SK-N-SH treated with all-trans-retinoic acid at 6 μM for 48 hours (cell line): ENCODE measurements around the gene DLL1.

ENCODE experiments used
- ATAC-seq: fragments of 200-7000 bp; cut with Tn5 transposase; 3 replicates; pipeline ENCODE4 v1.9.1; 2020; ENCODE audit warnings: mild to moderate bottlenecking, moderate library complexity
- ARNTL ChIP-seq: fragments of 450-650 bp; formaldehyde crosslinking; IDR thresholded peaks from 2 replicates; pipeline ENCODE4 v1.5.0; 2020; ENCODE audit warnings: low read depth, mild to moderate bottlenecking, moderate library complexity, borderline replicate concordance
- BACH2 ChIP-seq: fragments of 250-450 bp; sonication (Bioruptor Pico); IDR thresholded peaks from 2 replicates; pipeline ENCODE4 v1.9.0; 2021; ENCODE audit warnings: mild to moderate bottlenecking, borderline replicate concordance
- GLIS3 ChIP-seq: fragments of 250-450 bp; sonication (Bioruptor Pico); IDR thresholded peaks from 2 replicates; pipeline ENCODE4 v1.5.0; 2020; ENCODE audit warnings: mild to moderate bottlenecking, moderate library complexity
- ISL1 ChIP-seq: fragments of 250-450 bp; sonication (Bioruptor Pico); IDR thresholded peaks from 2 replicates; pipeline ENCODE4 v2.1.2; 2022; ENCODE audit warnings: mild to moderate bottlenecking, moderate library complexity
- OSR1 ChIP-seq: fragments of 250-450 bp; sonication (Bioruptor Pico); IDR thresholded peaks from 2 replicates; pipeline ENCODE4 v1.8.0; 2022; ENCODE audit warnings: moderate library complexity, mild to moderate bottlenecking, inconsistent platforms
- SNAI2 ChIP-seq: fragments of 250-450 bp; sonication (Bioruptor Pico); IDR thresholded peaks from 2 replicates; pipeline ENCODE4 v1.5.0; 2020; ENCODE audit warnings: mild to moderate bottlenecking, moderate library complexity
- TCF4 ChIP-seq: fragments of 250-450 bp; sonication (Bioruptor Pico); IDR thresholded peaks from 2 replicates; pipeline ENCODE4 v1.8.0; 2021; ENCODE audit warnings: mild to moderate bottlenecking, moderate library complexity, borderline replicate concordance
- TOX ChIP-seq: fragments of 250-450 bp; sonication (Bioruptor Pico); IDR thresholded peaks from 2 replicates; pipeline ENCODE4 v1.8.0; 2021; ENCODE audit warnings: mild to moderate bottlenecking, moderate library complexity, borderline replicate concordance
- ZC3H10 ChIP-seq: fragments of 250-450 bp; sonication (Bioruptor Pico); IDR thresholded peaks from 2 replicates; pipeline ENCODE4 v1.5.1; 2021; ENCODE audit warnings: mild to moderate bottlenecking, moderate library complexity
- ZFP30 ChIP-seq: fragments of 450-650 bp; formaldehyde crosslinking; IDR thresholded peaks from 2 replicates; pipeline ENCODE4 v1.5.0; 2022; ENCODE audit warnings: mild to moderate bottlenecking, moderate library complexity
- ZNF565 ChIP-seq: fragments of 450-650 bp; formaldehyde crosslinking; conservative IDR thresholded peaks from 2 replicates; pipeline ENCODE4 v1.5.0; 2020; ENCODE audit warnings: low read depth, mild to moderate bottlenecking, moderate library complexity
- ZNF70 ChIP-seq: fragments of 450-650 bp; formaldehyde crosslinking; IDR thresholded peaks from 2 replicates; pipeline ENCODE4 v1.5.0; 2020; ENCODE audit warnings: mild to moderate bottlenecking, moderate library complexity
- ZNF8 ChIP-seq: fragments of 450-650 bp; formaldehyde crosslinking; IDR thresholded peaks from 2 replicates; pipeline ENCODE4 v1.5.0; 2020; ENCODE audit warnings: mild to moderate bottlenecking, moderate library complexity
- TF ChIP-seq, protein P1 (sequence below): fragments of 250-450 bp; sonication (Bioruptor Pico); IDR thresholded peaks from 2 replicates; pipeline ENCODE4 v1.5.1; 2020; ENCODE audit warnings: low read depth, mild to moderate bottlenecking, moderate library complexity
- TF ChIP-seq, protein P2 (sequence below): fragments of 250-450 bp; sonication (Bioruptor Pico); IDR thresholded peaks from 2 replicates; pipeline ENCODE4 v1.8.0; 2021; ENCODE audit warnings: low read depth, mild to moderate bottlenecking, moderate library complexity, borderline replicate concordance
- TF ChIP-seq, protein P3 (sequence below): fragments of 250-450 bp; sonication (Bioruptor Pico); IDR thresholded peaks from 2 replicates; pipeline ENCODE4 v1.5.1; 2021; ENCODE audit warnings: mild to moderate bottlenecking, moderate library complexity
- TF ChIP-seq, protein P4 (sequence below): fragments of 250-450 bp; sonication (Bioruptor Pico); IDR thresholded peaks from 2 replicates; pipeline ENCODE4 v1.8.0; 2020; ENCODE audit warnings: mild to moderate bottlenecking, moderate library complexity, borderline replicate concordance
- TF ChIP-seq, protein P5 (sequence below): fragments of 250-450 bp; sonication (Bioruptor Pico); IDR thresholded peaks from 2 replicates; pipeline ENCODE4 v1.5.0; 2020; ENCODE audit warnings: mild to moderate bottlenecking, moderate library complexity

The DLL1 gene

DNA sequence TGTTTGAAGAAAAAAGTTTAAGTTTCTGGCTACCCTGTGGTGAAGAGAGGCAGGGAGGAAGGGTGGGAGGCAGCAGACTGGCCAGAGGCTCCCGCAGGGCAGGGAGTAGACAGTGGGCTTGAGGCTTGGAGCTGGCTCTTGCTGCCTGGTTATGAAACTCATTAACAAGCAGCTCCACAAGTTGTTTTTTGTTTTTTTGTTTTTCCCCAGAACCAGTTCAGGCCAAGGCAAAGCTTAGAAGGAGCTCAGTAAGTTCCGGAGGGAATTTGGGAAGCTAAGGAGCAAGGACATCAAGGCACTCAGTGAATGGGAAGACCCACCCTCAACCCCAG, 4.0 kb downstream of the DLL1 start:
- TF ChIP-seq, protein P1, sequence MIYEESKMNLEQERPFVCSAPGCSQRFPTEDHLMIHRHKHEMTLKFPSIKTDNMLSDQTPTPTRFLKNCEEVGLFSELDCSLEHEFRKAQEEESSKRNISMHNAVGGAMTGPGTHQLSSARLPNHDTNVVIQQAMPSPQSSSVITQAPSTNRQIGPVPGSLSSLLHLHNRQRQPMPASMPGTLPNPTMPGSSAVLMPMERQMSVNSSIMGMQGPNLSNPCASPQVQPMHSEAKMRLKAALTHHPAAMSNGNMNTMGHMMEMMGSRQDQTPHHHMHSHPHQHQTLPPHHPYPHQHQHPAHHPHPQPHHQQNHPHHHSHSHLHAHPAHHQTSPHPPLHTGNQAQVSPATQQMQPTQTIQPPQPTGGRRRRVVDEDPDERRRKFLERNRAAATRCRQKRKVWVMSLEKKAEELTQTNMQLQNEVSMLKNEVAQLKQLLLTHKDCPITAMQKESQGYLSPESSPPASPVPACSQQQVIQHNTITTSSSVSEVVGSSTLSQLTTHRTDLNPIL (CRISPR knock-in tag) = no peak
- TF ChIP-seq OSR1 (CRISPR knock-in tag) (no peak), ZC3H10 (CRISPR knock-in tag) (no peak), ZNF70 (CRISPR knock-in tag) (no peak)
- TF ChIP-seq, protein P2, sequence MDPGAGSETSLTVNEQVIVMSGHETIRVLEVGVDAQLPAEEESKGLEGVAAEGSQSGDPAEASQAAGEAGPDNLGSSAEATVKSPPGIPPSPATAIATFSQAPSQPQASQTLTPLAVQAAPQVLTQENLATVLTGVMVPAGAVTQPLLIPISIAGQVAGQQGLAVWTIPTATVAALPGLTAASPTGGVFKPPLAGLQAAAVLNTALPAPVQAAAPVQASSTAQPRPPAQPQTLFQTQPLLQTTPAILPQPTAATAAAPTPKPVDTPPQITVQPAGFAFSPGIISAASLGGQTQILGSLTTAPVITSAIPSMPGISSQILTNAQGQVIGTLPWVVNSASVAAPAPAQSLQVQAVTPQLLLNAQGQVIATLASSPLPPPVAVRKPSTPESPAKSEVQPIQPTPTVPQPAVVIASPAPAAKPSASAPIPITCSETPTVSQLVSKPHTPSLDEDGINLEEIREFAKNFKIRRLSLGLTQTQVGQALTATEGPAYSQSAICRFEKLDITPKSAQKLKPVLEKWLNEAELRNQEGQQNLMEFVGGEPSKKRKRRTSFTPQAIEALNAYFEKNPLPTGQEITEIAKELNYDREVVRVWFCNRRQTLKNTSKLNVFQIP (CRISPR knock-in tag) = no peak
- no peak for ATAC-seq

DNA sequence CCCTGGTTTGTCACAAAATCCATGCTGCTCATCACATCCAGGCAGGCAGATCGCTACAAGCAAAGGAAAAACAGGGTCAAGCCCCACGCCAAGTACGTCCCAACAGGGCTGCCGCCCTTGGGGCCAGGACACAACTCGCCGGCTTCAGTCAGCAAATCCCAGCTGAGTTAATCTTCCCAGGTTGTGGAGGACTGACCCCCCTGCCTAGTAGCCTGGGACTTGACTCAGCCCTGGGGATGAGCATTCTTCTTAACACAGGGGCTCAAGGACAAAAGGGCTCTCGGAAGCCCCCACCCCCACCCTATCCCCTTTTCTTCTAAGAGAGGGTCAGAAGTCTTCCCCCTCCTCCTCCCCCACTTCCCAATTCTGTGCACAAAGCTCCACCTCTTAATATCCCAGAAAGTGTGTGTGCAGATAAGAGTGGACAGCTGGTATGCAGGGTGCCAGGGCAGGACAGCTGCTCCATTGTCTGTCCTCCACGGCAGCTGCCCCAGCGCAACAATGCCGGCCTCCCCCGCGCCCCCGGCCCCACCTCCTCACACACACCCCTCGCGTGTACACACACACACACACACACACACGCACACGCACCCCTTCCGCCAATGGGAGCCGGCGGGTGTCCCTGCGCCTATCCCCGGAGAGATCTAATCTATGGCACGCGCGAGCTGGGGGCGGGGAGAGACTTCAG, 4.5 kb downstream of the DLL1 start:
- no peak; the same call in 1 of the 2 replicates for TF ChIP-seq TCF4 (CRISPR knock-in tag)
- no peak for TF ChIP-seq BACH2 (CRISPR knock-in tag)
- TF ChIP-seq ZNF70 (CRISPR knock-in tag) = no peak
- TF ChIP-seq, protein P3, sequence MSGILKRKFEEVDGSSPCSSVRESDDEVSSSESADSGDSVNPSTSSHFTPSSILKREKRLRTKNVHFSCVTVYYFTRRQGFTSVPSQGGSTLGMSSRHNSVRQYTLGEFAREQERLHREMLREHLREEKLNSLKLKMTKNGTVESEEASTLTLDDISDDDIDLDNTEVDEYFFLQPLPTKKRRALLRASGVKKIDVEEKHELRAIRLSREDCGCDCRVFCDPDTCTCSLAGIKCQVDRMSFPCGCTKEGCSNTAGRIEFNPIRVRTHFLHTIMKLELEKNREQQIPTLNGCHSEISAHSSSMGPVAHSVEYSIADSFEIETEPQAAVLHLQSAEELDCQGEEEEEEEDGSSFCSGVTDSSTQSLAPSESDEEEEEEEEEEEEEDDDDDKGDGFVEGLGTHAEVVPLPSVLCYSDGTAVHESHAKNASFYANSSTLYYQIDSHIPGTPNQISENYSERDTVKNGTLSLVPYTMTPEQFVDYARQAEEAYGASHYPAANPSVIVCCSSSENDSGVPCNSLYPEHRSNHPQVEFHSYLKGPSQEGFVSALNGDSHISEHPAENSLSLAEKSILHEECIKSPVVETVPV = no peak
- TF ChIP-seq ZNF565 (CRISPR knock-in tag) = no peak
- TF ChIP-seq, protein P4, sequence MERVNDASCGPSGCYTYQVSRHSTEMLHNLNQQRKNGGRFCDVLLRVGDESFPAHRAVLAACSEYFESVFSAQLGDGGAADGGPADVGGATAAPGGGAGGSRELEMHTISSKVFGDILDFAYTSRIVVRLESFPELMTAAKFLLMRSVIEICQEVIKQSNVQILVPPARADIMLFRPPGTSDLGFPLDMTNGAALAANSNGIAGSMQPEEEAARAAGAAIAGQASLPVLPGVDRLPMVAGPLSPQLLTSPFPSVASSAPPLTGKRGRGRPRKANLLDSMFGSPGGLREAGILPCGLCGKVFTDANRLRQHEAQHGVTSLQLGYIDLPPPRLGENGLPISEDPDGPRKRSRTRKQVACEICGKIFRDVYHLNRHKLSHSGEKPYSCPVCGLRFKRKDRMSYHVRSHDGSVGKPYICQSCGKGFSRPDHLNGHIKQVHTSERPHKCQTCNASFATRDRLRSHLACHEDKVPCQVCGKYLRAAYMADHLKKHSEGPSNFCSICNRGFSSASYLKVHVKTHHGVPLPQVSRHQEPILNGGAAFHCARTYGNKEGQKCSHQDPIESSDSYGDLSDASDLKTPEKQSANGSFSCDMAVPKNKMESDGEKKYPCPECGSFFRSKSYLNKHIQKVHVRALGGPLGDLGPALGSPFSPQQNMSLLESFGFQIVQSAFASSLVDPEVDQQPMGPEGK = no peak
- no peak for TF ChIP-seq ISL1
- TF ChIP-seq OSR1 (CRISPR knock-in tag) = no peak
- TF ChIP-seq, protein P1 (CRISPR knock-in tag) = no peak
- TF ChIP-seq ARNTL (CRISPR knock-in tag) = no peak
- TF ChIP-seq, protein P2 (CRISPR knock-in tag) = no peak
- ATAC-seq = peak; percentile 7; the same call in 1 of the 3 replicates

DNA sequence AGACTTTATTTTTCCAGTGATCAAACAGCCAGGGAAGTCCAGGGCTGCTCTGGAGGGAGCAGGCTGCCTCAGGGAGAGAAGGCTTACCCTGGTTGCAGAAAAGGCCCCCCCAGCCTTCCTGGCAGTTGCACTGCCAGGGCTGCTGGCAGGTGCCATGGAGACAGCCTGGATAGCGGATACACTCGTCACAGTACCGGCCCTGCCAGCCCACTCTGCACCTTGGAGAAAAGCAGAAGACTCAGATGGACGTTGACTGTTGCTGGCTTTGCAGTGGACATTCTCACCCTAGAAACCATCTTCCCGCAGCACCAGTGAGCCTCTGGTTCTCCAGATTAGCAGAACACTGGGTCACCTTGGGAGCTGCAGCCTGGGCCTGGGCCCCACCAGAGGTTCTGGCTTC, 5.4 kb downstream of the DLL1 start:
- TF ChIP-seq ZFP30 (CRISPR knock-in tag) (no peak), ZNF8 (no peak), SNAI2 (CRISPR knock-in tag) (no peak), GLIS3 (no peak), ISL1 (no peak), TOX (CRISPR knock-in tag) (no peak), BACH2 (CRISPR knock-in tag) (no peak), ZNF70 (CRISPR knock-in tag) (no peak)
- TF ChIP-seq, protein P2 (CRISPR knock-in tag) = no peak
- TF ChIP-seq, protein P5, sequence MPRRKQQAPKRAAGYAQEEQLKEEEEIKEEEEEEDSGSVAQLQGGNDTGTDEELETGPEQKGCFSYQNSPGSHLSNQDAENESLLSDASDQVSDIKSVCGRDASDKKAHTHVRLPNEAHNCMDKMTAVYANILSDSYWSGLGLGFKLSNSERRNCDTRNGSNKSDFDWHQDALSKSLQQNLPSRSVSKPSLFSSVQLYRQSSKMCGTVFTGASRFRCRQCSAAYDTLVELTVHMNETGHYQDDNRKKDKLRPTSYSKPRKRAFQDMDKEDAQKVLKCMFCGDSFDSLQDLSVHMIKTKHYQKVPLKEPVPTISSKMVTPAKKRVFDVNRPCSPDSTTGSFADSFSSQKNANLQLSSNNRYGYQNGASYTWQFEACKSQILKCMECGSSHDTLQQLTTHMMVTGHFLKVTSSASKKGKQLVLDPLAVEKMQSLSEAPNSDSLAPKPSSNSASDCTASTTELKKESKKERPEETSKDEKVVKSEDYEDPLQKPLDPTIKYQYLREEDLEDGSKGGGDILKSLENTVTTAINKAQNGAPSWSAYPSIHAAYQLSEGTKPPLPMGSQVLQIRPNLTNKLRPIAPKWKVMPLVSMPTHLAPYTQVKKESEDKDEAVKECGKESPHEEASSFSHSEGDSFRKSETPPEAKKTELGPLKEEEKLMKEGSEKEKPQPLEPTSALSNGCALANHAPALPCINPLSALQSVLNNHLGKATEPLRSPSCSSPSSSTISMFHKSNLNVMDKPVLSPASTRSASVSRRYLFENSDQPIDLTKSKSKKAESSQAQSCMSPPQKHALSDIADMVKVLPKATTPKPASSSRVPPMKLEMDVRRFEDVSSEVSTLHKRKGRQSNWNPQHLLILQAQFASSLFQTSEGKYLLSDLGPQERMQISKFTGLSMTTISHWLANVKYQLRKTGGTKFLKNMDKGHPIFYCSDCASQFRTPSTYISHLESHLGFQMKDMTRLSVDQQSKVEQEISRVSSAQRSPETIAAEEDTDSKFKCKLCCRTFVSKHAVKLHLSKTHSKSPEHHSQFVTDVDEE = no peak
- TF ChIP-seq, protein P1 (CRISPR knock-in tag) = no peak
- no peak for ATAC-seq
